ENCODE measurements around the gene RPS2.
"Not testable (repeated sequence)": the region's sequence is repeated elsewhere in the genome, so short reads cannot be mapped to it uniquely, and the experiment has no call there.

Gene RPS2

DNA sequence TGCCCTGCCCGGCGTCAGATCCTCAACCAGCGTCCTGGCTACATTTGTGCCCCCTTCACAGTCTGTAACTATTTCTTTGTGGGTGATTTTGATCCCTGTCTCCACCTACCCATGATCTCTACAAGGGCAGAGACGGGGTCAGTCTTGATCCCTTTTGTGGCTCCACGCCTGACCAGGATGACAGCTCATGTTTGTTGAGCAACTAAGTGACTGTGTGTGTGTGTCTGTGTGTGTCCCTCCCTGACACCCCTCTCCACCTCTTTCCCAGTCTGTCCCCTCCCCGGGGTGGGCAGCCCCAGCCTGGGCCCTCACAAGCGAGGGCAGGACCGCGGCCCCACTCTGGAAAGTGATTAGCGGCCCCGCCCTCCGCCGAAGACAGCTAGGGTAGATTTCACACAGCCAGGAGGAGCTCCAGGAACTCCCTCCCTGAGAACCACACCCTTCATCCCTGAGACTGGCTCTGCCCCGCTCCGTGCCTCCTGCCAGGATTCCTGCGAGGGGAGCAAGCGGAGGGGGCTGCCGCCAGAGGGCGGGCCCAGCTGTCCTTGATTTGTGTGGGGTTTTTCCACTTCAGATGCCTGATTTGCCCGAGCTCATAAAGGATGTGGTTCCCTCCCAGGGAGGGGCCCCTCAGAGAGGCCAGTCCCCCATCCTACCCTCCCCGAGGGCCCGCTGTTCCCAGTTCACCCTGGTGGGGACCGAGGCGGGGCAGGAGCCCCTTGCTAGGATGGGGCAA lies 41.2 kb downstream of the RPS2 start:
- H3K4me3 ChIP-seq (ENCODE audit: low read length), result no peak overlapping the region
- peak; percentile 47 for TF ChIP-seq CTCF (conservative IDR thresholded peaks at IDR 0.05; ENCODE audit: low read depth, low read length)
- no peak for DNase-seq (ENCODE audit: low read depth)

DNA sequence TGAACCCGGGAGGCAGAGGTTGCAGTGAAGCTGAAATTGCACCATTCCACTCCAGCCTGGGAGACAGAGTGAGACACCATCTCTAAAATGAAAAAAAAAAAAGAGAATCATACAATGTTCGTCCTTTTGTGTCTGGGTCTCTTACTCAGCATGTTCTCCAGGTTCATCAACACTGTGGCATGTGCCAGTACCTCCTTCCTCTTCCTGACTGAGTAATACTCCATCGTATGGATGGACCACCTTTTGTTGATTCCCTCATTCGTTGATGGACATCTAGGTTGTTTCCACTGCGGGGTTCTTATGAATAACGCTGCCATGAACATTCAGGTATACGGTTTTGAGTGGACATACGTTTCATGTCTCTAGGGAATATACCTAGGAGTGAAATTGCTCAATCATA lies 42.3 kb downstream of the RPS2 start:
- no peak overlapping the region for H3K4me3 ChIP-seq (ENCODE audit: low read length)
- no peak for DNase-seq (ENCODE audit: low read depth)
- no peak for TF ChIP-seq CTCF (conservative IDR thresholded peaks at IDR 0.05; ENCODE audit: low read depth, low read length)

DNA sequence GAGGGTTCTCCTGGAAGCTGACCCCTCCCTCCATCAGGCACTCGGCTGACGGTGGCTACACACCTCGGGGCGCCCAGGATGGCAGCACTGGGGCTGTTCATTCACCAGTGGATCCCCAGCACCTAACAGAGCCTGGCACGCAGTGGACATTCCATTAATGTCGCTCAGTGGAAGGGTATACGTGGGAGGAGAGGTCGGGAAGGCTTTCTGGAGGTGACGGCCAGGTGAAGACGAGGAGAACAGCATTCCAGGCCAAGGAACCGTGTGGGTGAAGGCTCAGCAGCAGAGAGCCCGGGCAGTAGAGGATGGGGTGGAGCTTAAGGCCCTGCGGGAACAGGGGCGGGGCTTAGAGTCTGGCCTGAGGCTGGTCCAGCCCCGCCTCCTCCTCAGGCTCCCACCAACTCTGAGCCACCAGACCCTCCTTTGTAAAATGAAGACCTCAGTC lies 43.9 kb downstream of the RPS2 start:
- no peak for DNase-seq (ENCODE audit: low read depth)
- no peak for TF ChIP-seq CTCF (conservative IDR thresholded peaks at IDR 0.05; ENCODE audit: low read depth, low read length)
- no peak overlapping the region for H3K4me3 ChIP-seq (ENCODE audit: low read length)

- not testable (repeated sequence) for DNase-seq (ENCODE audit: low read depth); H3K4me3 ChIP-seq (ENCODE audit: low read length)
These were observed 44.5 kb downstream of the RPS2 start for GRCh38 chr16:1920122-1920521.

DNA sequence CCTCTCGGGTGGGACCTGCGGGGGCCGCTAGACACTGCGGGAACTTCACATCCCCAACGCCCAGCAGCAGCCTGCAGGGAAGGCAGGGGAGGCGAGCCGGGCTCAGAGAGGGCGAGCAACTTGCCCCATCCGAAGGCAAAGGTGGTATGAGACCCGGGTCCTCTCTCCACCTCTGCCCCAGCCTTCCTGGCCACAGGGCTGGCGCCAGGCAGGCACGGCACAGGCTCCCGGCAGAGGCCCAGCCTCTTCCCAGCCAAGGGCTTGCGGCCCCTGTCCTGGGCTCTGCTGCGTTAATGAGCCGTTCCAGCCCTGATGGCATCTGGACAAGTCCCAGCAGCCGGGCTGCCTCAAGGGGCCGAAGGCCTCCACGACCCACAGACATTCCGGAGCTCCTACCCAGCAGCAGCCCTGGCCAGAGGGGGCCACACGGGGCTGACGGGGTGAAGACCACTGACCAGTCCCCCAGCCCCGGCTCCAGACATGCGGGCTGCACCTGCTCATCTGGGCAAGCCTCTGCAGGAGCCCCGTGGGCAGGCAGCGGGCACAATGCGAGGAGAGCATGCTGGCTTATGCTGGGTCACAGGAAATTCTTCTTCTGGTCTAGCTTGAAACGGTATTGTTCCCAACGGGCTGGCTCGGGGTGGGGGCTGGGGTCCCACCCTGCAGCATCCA lies 45.2 kb downstream of the RPS2 start:
- no peak for TF ChIP-seq CTCF (conservative IDR thresholded peaks at IDR 0.05; ENCODE audit: low read depth, low read length)
- no peak for DNase-seq (ENCODE audit: low read depth)
- no peak overlapping the region for H3K4me3 ChIP-seq (ENCODE audit: low read length)

DNA sequence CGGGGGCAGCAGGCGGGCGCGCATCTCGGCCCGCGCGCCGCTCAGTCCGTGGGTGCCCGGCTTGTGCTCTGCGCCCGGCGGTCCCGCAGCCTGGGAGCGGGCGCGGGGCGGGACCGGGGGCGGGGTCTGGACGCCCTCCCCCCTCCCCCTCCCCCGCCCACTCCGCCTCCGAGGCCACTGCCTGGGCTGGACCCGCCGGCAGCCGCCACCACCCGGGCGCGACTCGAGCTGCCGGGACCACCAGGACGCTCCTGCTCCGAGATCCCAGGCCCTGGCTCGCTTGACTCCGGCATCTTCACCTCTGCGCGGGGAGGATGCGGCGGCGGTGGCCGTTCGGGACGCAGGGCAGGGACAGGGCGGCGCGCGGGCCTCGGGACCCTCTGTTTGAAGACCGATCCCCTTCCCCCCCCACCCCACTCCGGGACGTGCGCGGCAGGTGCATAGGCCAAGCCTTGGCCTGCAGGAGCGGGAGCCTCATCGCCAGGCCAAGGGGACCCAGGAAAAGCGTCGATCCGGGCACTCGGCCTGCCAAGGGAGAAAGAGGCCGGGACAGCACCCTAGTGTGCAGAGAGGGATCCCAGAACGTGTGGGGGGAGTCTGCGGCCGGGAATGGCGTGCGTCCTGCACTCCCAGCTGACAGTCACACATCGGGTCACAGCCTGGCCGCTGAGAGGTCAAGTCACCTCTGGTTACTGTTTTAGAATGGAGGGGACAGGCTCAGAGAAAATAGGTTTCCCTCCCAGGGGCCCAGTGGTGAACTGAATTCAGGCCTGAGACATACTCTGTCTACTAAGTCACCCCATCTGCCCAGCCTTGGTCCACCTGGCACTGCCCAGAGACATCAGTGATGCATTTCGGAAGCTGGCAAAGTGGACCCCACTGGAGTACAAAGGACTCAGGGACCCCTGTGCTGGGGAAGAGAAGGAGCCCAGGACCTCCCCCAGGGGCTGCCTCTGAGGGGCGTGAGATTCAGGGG lies 46.0 kb downstream of the RPS2 start, which contains the start of gene HS3ST6:
TSS of gene HS3ST6 (minus strand) at position 65 of the 976 bp plus-strand sequence. CDS start 92 bp downstream, outside the sequence.
- H3K4me3 ChIP-seq (ENCODE audit: low read length), result no peak within 1 kb of the TSS
- DNase-seq (ENCODE audit: low read depth), result no peak
- TF ChIP-seq CTCF (conservative IDR thresholded peaks at IDR 0.05; ENCODE audit: low read depth, low read length), result no peak

All from retinal pigment epithelial cell (primary cell).